CD14-positive monocyte (primary cell): ENCODE data around the gene B4GALNT3. TPM values are rescaled to one million over a fixed set of nuclear protein-coding genes. Genes with fewer than 3 reads are reported as not detected.

ENCODE experiments used
- DNase-seq, 3 donors: peaks; one replicate each; pipeline ENCODE4 v3.0.0-alpha.2; 2011 to 2022
- H2AFZ ChIP-seq: 2 replicates; pipeline ENCODE4 v1.6.0; 2012; ENCODE audit warnings: mild to moderate bottlenecking, low read depth, low read length, inconsistent platforms; ENCODE audit not compliant: insufficient read depth, poor library complexity, severe bottlenecking
- H3K27ac ChIP-seq, 2 donors: 1 replicate in 1 of 2; 2 replicates in 1 of 2; pipeline ENCODE4 v1.5.1; 2012 to 2013; ENCODE audit warnings: low read length in 2 of 2, control low read depth in 1 of 2, inconsistent platforms in 1 of 2, low read depth in 1 of 2, mild to moderate bottlenecking in 1 of 2
- H3K27me3 ChIP-seq, 2 donors: one replicate each; pipeline versions ENCODE4 v1.6.0 to v1.6.1; 2011 to 2013; ENCODE audit warnings: low read length in 2 of 2; ENCODE audit not compliant: control insufficient read depth in 2 of 2, insufficient read depth in 2 of 2
- H3K36me3 ChIP-seq, 2 donors: replicated peaks in 1 of 2; 1 replicate in 1 of 2; 2 replicates in 1 of 2; pipeline versions ENCODE4 v1.5.1 to v1.6.1; 2012 to 2013; ENCODE audit warnings: low read length in 2 of 2, control low read depth in 1 of 2, inconsistent platforms in 1 of 2, mild to moderate bottlenecking in 1 of 2; ENCODE audit not compliant: insufficient read depth in 2 of 2, control insufficient read depth in 1 of 2
- H3K4me1 ChIP-seq, 2 donors: 1 replicate in 1 of 2; 2 replicates in 1 of 2; pipeline versions ENCODE4 v1.5.1 to v1.6.1; 2012 to 2013; ENCODE audit warnings: low read length in 2 of 2, control low read depth in 1 of 2, inconsistent platforms in 1 of 2, mild to moderate bottlenecking in 1 of 2, moderate library complexity in 1 of 2; ENCODE audit not compliant: insufficient read depth in 2 of 2, control insufficient read depth in 1 of 2
- H3K4me2 ChIP-seq: replicated peaks from 2 replicates; pipeline ENCODE3; 2012; ENCODE audit warnings: low read length, moderate library complexity, mild to moderate bottlenecking; ENCODE audit not compliant: poor library complexity, severe bottlenecking; ENCODE audit errors: extremely low read depth
- H3K4me3 ChIP-seq, 3 experiments: fragments of 200-600 bp in 1 of 3; sonication (generic) in 1 of 3; replicated peaks in 1 of 3; 1 replicate in 2 of 3; 2 replicates in 1 of 3; pipeline ENCODE4 v1.5.1; 2011 to 2013; ENCODE audit warnings: low read length in 3 of 3, mild to moderate bottlenecking in 3 of 3, control low read depth in 2 of 3, low read depth in 2 of 3, inconsistent platforms in 1 of 3, moderate library complexity in 1 of 3
- H3K79me2 ChIP-seq: 2 replicates; pipeline ENCODE4 v1.6.0; 2012; ENCODE audit warnings: mild to moderate bottlenecking, control low read depth, inconsistent platforms, low read length, moderate library complexity; ENCODE audit not compliant: insufficient read depth
- H3K9ac ChIP-seq: 2 replicates; pipeline ENCODE4 v1.6.0; 2017; ENCODE audit warnings: low read length, mild to moderate bottlenecking; ENCODE audit not compliant: insufficient read depth, poor library complexity, severe bottlenecking
- H3K9me3 ChIP-seq, 2 donors: replicated peaks in 1 of 2; 1 replicate in 1 of 2; 2 replicates in 1 of 2; pipeline versions ENCODE4 v1.5.1 to v1.6.1; 2012 to 2013; ENCODE audit warnings: low read length in 2 of 2, control low read depth in 1 of 2; ENCODE audit not compliant: control insufficient read depth in 1 of 2, insufficient read depth in 1 of 2
- H4K20me1 ChIP-seq: 2 replicates; pipeline ENCODE4 v1.6.0; 2012; ENCODE audit warnings: mild to moderate bottlenecking, low read length, control low read depth, moderate library complexity; ENCODE audit not compliant: insufficient read depth
- H3K27ac Mint-ChIP-seq, 7 donors: one replicate each; pipeline ENCODE4 v1.8.0; 2020; ENCODE audit warnings: mild to moderate bottlenecking in 7 of 7, mixed read lengths in 7 of 7, moderate library complexity in 6 of 7, inconsistent platforms in 2 of 7
- H3K27me3 Mint-ChIP-seq, 3 donors: one replicate each; pipeline ENCODE4 v1.8.0; 2021 to 2022; ENCODE audit warnings: low read depth in 3 of 3, mild to moderate bottlenecking in 3 of 3, mixed read lengths in 3 of 3, moderate library complexity in 3 of 3, inconsistent platforms in 1 of 3
- H3K36me3 Mint-ChIP-seq, 2 donors: one replicate each; pipeline ENCODE4 v1.8.0; 2020; ENCODE audit warnings: mixed read lengths in 2 of 2, inconsistent platforms in 1 of 2, mild to moderate bottlenecking in 1 of 2
- H3K4me1 Mint-ChIP-seq: one replicate; pipeline ENCODE4 v1.8.0; 2020; ENCODE audit warnings: mild to moderate bottlenecking, mixed read lengths
- H3K4me3 Mint-ChIP-seq, 2 donors: one replicate each; pipeline ENCODE4 v1.8.0; 2020; ENCODE audit warnings: mild to moderate bottlenecking in 2 of 2, mixed read lengths in 2 of 2, moderate library complexity in 1 of 2
- H3K9me3 Mint-ChIP-seq, 7 donors: one replicate each; pipeline ENCODE4 v1.8.0; 2020 to 2022; ENCODE audit warnings: mixed read lengths in 7 of 7, mild to moderate bottlenecking in 6 of 7, moderate library complexity in 6 of 7, inconsistent platforms in 2 of 7
- CTCF ChIP-seq: fragments of 200-600 bp; IDR thresholded peaks from one replicate; pipeline ENCODE4 v1.8.0; 2022; ENCODE audit warnings: antibody characterized with exemption, mild to moderate bottlenecking
- WGBS: methylation state at CpG from one replicate; pipeline ENCODE4 v1.1.5; 2013; ENCODE audit warnings: missing lambda C conversion rate; ENCODE audit not compliant: insufficient coverage; 5-methylcytosine and 5-hydroxymethylcytosine counted together
- intact Hi-C, 2 donors: fragments of 100-400 bp; cut with micrococcal nuclease; formaldehyde crosslinking; loops; one replicate each; pipeline versions ENCODE4 v1.15.0 to v1.15.1; 2023
- polyA plus RNA-seq, 3 donors: library from polyadenylated mRNA; depleted of rRNA in 1 of 3; unstranded in 2 of 3; stranded (reverse) in 1 of 3; fragments of 300-500 nt in 2 of 3; fragments of >200 nt in 1 of 3; fragmentation: Illumina TruSeq in 2 of 3; gene quantifications; 1 replicate in 2 of 3; 2 replicates in 1 of 3; pipeline ENCODE4 v1.2.3, GENCODE V29; 2012 to 2021

The B4GALNT3 gene
- polyA plus RNA-seq, 3 donors = 0.09 to 0.10 TPM; not detected in 1

- H3K4me3 ChIP-seq = no peak overlapping the region
- Mint-ChIP-seq H3K27me3 (peaks cover 0 to 2% (median 0%) of the 10 kb centered on the region in 3 donors), H3K36me3 (peaks cover 29 to 37% of the 10 kb centered on the region in 2 donors), H3K4me3 (no peak overlapping the region), H3K9me3 (peaks cover 0 to 2% (median 0%) of the 10 kb centered on the region in 7 donors), H3K27ac (no peak overlapping the region), H3K4me1 (no peaks in the 10 kb centered on the region)
- H3K36me3 ChIP-seq = peaks cover 19 to 44% of the 10 kb centered on the region in 2 donors
- H3K27ac ChIP-seq = no peak overlapping the region
- no peak overlapping the region for H3K4me2 ChIP-seq
- TF ChIP-seq CTCF = peak; percentile 82
- no peaks in the 10 kb centered on the region for H3K4me1 ChIP-seq
- no peak overlapping the region for H3K9ac ChIP-seq
- peak; percentile 15 to 33 (median 27) for DNase-seq
- intact Hi-C loops = loop anchor here (2.0 to 5.0 kb wide), 2 partner anchors 104 to 105 kb away; no protein-coding TSS in a partner anchor
- no peaks in the 10 kb centered on the region for H4K20me1 ChIP-seq
- no peaks in the 10 kb centered on the region for H3K79me2 ChIP-seq
- no peaks in the 10 kb centered on the region for H3K9me3 ChIP-seq
- H2AFZ ChIP-seq = no peak overlapping the region
- H3K27me3 ChIP-seq = no peaks in the 10 kb centered on the region
- 41% methylated on average over 7 of the region's 16 CpGs for WGBS
These were observed 17.4 kb upstream of the B4GALNT3 start for GRCh38 chr12:442235-442884.

- Histone ChIP-seq H3K79me2 (no peaks in the 10 kb centered on the region), H2AFZ (no peak overlapping the region), H3K36me3 (peaks cover 0 to under 1% of the 10 kb centered on the region in 2 donors), H3K9me3 (no peaks in the 10 kb centered on the region), H3K27ac (no peak overlapping the region), H3K9ac (no peak overlapping the region), H4K20me1 (no peaks in the 10 kb centered on the region), H3K27me3 (no peaks in the 10 kb centered on the region), H3K4me3 (no peak overlapping the region), H3K4me2 (no peak overlapping the region), H3K4me1 (no peaks in the 10 kb centered on the region)
- Mint-ChIP-seq H3K4me3 (no peak overlapping the region), H3K27me3 (peaks cover 4 to 8% (median 6%) of the 10 kb centered on the region in 3 donors), H3K9me3 (no peaks in the 10 kb centered on the region), H3K36me3 (no peaks in the 10 kb centered on the region), H3K27ac (no peak overlapping the region), H3K4me1 (no peaks in the 10 kb centered on the region)
- TF ChIP-seq CTCF = no peak
- WGBS = no CpG with 5 or more reads among the region's 1 CpG
- no peak for DNase-seq
- intact Hi-C loops = no loop called here
These were observed 12.6 kb upstream of the B4GALNT3 start for GRCh38 chr12:447141-447540.
